ENCODE data around the gene PRG2.

The PRG2 gene

DNA sequence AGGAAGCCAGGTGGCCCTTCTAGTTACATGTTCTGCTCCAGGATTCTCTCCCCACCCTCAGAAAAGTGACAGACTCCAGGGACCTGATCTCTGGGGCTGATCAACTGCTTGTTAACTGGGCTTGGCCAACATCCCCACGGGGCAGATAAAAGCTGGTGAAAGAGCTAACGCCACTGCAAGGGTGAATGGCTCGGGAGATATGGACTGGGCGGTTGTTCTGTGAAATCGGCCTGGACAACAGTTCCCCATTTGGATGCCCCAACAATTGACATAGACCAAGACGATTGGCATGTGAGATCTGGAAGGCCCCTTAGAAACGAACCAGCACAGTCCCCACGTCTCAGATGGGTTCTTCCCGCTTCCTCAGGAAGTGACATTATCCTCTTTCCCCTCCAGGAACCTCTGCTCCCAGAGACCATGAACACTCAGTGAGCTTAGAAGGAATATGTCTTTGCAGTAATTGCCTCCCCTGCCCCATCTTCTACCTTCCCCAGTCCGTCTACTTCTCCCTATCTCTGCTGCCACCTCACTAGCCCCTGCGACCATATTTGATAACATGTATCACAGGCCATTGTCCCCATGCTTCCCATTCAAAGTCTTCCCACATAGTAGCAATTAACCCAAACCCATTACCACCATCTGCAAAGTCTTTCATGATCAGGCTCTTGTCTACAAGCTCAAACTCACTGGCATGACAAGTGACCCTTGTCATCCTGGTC, 5.6 kb upstream of the PRG2 start:
- DNase-seq = no peak

DNA sequence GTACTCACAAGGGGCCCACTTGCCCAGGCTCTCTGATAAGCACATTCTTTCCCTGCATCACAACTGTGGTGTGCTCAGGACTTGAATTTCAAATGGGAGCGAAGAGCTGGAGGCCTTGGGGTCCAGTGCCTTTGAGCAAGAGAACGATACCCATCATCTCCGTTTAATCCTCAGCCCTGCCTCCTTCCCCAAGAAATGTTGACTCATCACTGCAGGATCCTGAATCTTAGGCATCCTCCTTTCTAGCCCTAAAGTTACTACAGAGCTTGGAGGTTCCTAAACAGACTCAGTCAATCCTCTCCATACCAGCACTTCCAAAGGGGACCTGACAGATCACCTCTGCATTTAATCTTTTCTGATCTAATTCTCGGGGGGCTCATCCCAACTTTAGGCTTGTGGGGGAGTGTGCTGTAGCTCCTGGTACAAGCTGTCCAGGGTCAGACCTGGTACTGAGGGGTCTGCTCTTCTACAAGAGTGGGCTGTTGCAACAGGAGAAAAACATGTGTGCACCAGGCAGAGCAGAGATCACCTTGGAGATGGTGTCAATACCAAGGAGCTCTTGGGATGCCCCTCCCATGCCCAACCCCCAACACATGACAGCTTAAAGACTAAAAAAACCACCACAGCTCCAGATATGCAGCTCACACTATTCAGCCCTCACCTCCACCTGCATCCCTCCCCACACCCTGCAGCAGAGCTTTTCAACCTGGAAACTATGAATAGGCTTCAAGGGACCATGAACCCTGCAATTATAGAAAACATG, 3.9 kb upstream of the PRG2 start:
- no peak for DNase-seq

DNA sequence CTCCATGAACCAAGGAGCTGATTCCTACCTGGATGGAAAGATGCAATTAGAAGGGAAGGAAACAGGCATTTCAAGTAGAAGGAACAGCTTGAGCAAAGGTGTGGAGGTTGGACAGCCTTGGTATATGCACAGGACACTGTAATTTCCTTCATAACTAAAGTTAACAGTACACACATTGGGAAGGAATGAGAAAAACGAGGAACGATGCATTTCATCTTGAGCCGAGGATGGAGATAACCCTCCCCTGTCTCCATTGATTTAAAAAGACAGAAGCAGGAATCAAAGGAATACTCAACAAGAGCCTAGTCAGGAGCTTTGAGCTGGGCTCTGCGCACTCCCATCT, 2.3 kb upstream of the PRG2 start:
- no peak for DNase-seq

DNA sequence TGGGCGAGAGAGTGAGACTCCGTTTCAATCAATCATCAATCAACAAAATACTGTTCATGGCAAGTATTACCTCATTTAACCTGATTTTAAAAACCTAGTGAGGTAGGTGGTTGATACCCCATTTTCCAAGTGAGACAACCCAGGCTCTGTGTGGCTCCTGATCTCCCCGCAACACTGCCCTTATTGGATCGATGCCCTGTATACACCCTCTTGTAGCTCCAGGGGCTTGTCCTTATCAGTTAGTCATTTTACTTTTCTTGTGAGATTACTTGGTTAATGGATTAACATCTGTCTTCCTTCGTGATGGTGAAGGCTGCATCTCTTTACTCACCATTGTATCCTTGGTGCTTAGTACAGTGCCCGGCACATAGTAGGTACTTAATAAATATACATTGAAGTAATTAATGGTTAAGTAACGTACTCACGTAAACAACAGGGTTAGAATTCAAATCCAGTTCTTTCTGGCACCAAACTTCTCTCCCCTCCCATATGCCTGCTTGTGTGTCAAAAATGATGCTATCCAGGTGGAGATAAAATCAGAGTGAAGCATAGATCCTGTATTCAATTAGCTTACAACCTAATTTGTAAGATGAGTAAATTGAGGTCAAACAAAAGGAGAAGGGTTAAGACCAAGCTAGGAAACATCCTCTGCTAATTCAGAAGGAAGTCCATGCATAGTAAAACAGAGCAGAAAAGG, 1.8 kb upstream of the PRG2 start:
- DNase-seq = no peak

DNA sequence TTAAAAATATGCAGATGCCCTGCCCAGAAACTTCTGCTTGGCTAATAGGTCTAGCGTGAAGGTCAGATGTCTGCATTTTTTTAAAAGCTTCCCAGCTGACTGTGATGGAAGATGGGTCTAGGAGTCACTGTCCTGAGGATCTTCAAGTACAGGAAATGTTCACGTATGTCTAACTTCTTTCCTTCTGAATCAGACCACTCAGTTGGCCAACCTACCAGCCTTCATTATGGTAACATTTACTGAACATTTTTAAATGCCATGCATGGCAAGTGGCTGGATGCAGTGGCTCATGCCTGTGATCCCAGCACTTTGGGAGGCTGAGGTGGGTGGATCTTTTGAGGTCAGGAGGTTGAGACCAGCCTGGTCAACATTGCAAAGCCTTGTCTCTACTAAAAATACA, 1.1 kb upstream of the PRG2 start:
- DNase-seq = no peak

DNA sequence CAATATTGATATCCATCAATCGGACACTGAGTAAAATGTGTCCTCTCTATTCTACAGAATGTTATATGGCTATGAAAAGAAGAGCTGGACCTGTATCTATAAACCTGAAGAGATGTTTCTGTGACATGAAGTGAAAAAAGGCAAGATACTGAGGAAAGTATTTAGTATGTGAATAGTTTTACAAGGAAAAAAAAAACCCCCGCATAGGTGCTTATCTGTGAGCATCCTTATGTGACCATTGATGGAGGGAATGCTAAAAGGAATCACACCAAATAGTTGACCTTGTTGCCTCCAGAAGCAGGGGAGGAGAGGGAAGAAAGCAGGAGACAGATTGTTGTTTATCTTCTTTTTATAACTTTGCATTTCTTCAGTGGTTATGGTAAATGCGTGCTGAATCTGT, 661 bp upstream of the PRG2 start:
- no peak for DNase-seq

DNA sequence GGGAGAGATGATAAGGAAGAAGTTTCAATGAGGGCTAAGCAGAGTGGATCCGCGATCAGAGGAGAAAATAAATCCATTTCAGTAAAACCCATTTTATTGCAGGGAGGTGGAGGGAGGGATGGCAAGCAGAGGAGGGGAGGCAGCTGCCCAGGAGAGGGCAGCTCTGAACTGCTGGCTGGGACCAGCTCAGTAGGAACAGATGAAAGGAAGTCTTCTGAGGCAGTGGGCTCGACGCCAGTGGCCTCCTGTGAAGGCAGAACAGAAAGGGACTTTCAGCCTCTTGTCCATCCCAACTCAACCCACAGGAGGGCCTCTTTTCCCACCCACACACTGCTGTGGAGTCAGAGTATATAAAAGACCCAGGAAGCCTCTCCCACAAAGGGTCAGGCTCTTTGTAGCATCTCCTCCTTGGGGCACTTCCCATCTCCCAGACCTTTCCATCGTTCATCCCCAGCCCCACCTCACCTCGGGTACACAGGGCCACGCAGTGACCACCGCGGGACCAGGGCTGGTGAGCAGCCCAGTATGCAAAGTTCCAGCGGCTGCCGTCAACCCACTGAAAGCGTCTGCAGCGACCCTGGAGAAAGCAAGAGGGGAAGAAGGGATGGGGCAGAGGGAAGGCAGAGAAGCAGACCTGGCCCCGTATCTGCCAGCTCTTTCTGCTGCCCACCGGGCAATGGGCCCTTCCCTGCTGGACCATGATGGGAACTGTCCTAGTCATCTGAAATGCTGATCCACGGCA, 3.0 kb downstream of the PRG2 start:
- no peak for DNase-seq

DNA sequence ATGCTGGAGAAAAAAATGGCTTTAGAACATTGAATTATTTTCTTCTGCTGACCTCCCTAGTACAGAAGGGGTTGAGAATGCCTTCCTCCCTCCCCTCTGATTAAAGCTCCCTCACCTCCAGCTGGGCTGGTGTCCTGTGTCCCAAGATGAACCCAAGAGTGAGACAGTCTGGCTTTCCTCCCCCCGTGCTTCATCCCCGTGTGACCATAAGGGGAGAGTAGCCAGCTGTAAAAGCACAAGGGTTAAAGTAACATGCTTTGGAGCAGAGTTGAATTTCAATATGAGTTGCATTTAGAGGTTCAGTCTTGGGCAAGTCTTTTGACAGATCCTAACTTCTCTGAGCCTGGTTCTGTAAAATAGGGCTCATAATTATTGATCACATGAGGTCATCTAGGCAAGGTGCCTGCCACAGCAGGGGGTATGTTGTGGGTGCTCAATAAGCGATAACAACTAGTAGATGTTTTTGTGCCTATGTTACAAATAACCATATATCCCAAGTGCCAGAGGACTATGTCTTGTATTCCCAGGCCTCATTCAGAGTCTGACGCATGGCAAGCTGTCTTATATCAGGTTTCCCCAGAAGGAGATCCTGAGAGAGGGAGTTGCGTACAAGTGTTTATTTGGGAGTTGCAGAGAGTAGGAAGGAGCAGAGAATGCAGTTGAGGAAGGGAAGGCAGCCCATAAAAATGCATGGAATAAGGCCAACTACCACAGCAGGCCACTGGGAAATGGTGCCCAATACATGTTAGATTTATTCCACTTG, 4.1 kb downstream of the PRG2 start:
- DNase-seq = no peak

DNA sequence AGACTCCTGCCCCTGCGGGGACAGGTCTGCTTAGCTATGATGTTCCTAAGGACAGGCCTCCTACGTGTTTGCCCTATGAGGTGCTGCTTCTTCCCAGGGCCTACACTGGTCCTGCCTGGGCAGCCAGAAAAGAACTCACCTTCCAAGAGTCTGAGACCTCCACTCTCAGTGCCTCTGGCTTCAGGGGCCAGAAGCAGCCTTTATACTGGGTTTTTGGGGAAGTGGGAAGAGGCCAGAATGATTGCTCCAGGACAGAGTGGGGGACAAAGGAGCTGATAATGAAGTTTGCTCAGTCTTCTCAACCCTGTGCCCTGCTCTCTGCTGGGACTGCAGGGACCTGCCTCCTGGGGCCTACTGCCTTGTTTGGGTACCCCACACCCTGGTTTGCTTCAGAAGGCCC, 9.5 kb downstream of the PRG2 start, which contains the start of gene PRG3:
PRG3 (minus strand) TSS at position 176 of the 400 bp plus-strand sequence. CDS start 442 bp downstream, outside the sequence.
- DNase-seq = no peak

DNA sequence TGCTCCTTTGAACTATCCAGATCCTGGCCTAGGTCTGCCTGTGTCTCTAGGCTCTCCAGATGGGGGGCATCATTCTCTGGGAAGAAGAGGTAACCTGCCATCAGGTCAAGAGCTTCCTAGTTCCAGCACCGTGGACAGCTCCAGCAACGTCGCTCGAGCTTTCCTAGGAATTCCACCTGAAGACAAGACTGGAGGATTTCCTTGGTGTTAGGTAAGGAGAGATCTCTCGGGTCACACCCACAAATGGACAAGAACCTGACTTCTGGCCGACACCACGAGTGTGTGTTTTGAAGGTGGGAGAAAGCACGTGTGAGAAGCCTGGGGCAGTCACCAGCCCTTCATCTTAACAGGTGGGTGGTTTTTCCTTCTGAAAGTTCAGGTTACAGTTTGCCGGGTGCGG, 10.7 kb downstream of the PRG2 start:
- DNase-seq = no peak

DNA sequence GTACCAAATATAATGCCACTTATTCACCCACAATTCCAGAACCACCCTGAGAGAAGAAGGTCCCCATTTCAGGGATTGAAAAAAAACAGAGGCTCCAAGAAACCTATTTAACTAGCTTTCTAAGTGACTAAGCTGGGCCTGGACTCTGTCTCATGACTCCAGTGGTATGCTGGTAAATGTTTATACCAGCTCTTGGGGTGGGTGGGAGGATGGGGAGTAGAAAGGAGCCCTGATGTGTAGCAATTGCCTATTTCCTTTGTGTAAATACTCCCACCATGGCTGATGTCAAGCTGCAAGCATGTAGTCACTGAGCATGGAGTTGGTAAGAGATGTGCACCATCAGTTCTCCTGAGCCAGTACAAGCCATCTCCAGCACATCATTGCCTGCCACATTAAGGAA, 12.3 kb downstream of the PRG2 start:
- DNase-seq = no peak

DNA sequence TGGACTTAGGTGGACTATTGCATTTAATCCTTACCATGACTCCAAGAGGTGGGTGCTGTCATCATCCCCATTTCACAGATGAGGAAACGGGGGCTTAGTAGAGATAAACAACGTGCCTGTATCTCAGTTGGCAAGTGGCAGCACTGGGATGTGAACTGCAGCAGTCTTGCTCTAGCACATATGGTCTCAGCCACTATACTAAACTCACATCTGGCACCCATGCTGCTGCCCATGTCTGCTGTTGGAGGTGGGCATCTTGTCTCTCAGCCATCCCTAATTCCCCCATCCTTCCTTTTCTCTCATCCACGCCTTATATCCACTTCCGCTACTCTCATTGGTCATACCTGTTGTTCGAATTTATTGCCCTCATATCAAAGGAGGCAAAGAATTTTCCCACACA, 13.3 kb downstream of the PRG2 start:
- DNase-seq = no peak

DNA sequence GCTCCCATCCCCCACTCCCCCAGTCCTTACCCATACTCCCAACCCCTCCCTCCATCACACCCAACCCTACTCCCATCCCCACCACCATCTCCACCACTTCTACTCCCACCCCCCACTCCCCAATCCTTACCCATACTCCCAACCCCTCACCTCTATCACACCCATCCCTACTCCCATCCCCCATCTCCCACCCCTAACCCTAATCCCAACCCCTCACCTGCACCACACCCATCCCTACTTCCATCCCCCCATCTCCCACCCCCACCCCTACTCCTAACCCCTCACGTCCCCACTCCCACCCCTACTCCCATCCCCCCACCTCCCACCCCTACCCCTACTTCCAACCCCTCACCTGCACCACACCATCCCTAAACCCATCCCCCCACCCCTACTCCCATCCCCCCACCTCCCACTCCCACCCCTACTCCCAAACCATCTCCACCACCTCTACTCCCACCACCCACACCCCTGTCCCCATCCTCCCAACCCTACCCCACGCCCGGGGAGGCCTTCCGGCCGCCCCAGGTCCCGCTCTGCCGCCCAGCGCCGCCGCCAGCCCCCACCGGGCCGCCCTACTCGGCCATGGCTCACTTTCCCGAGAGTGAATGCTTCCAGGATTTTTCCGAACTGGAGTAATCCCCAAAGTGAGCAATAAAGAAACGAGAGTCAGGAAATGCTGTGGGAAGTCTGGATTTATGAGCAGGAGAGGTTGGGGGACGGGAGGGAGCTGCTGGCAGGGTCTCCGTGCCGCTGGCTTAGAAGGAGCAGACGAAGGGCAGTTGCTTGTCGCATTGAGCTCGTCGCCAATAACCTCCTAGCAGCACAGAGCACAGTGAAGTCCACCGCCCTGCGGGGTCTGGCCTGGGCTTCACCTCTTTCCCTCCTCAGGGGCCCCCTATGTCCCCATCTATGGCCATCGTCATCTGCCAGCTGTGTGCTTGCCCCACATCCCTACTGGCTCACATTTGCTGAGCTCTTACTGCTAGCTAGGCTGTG, 14.1 kb downstream of the PRG2 start:
- no peak for DNase-seq

DNA sequence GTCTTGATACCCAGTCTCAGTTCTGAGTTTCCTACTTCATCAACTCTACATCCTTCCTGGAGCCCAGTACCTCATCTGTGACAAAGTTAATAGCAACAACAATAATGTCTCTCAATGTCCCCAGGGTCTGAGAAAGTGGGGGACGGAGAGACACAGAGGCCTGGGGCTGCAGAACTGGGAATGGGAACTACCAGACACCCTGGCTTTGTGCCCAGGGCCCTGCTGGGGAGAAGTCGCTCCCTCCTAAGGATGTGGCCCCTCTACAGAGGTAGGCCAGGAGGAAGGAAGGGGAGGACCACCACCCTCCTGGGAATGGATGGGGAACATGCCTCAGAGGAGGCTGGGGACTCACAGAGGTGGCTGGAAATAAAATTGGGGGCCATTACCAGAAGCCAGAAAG, 15.0 kb downstream of the PRG2 start:
- no peak for DNase-seq

DNA sequence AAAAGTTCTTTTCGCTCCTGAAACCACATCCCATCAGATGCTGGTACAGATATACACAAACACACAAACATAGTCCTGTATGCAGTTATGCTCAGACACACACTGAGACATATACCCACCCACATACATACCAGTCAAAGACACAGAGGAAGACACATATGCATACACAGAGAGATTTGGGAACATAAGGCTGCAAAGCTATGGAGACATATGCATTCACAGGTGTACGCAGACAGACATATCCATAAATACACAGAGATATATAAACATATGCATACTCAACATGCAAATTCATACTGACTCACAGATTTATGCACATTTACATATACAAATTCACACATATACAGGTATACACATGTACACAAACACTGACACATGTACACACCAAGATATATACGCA, 15.5 kb downstream of the PRG2 start:
- DNase-seq = no peak

DNA sequence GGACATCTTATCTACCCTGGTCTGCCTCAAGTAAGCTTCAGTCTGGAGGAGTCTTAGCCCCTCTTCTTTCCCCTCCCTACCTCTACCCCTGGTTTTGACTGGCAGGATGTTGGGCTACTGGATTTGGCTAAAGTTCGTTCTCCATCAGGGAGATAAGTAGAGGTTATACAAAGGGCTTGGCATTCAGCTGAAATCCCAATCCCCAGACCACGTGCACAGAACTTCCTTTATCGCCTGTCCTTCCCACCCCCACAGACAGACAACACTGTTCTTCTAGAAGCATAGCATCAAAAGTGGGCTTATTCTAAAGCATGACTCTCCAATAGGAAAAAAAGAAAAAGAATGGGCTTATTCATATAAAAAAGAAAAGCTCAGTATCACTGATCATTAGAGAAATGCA, 17.3 kb downstream of the PRG2 start:
- no peak for DNase-seq

DNA sequence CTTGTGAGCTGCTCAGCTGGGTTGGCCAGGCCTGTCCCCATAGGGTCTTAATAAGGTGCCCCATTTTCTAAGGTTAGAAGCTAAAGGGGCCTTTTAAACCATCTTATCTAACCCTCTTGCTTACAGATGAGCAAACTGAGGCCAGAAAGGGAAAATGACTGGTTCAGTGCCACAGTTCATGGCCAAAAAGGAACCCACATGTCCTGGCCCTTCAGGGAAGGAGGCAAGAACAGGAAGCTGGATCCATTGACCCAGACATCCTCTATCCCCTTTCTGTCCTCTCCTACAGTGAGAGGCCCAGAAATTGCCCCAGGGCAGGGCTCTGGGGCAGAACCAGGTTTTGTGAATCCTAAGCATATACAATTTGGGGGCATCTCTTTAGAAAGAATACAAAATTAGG, 19.5 kb downstream of the PRG2 start:
- DNase-seq = no peak

DNA sequence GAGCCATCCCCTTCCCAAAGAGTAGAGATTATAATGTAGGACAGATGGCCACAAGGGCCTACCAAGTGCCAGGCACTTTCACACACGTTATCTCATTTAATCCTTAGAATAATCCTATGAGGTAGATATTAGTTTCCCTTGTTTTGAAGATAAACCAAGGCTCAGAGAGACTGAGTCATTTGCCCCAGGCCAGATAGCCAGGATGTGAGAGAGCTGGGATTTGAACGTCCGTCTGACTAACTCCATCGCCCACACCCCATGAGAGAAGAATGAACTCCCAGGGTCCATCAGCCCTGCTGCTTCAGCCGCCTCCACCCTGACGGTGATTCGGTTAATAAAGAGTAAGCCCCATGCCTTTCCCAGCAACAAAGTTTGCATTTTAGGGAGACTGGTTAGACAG, 20.2 kb downstream of the PRG2 start:
- no peak for DNase-seq

DNA sequence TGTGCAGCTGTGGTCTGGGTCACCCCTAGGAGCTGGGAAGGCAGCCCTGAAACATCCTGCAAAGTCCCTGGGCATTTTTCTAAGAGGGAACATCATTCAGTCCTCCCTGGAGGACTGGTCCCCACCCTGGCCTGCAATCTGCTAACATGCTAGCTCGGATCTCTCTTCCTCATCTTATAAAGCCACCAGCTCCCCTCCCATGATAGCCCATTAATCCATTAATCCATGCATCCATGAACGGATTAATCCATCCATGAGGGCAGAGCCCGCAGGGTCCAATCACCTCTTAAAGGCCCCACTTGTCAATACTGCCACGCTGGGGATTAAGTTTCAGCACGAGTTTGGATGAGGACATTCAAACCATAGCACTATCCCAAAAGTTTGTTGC, 21.6 kb downstream of the PRG2 start:
- DNase-seq = no peak

DNA sequence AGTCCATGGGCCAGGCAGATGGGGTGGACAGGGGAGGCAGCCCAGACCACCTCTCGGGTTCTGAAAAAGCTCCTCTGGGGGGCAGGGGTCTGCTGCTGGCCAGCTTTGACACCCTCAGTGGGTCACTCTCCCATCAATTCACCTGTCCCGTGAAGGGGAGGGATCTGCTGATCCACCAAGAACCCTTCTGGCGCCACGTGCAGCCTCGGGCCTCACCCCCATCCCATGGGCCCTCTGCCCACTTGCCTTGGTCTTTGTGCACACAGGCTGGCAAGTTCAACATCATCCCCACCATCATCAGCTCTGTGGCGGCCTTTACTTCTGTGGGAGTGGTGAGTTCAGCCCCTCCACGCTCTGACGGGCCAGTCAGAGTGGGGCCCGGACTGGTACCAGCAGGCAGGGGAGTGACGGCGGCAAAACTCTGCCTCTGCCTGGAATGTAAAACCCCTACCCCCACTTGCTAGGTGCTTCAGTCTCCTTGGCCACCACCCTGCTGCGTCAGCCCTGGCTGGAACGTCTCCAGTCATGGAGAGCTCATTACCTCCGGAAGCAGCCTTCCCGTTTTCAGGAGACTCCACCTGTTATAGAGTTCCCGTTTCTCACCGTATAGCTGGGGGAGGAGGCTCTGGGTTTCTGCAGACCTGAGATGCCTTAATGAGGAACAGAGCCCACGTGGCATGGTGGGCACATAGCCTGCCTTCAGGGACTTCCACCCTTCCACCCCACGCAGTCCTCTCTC, 22.2 kb downstream of the PRG2 start:
- DNase-seq = no peak

All from NCI-H1930 (cell line).